ENCODE results near the gene YWHAQ.
"Not testable (repeated sequence)": the region's sequence is repeated elsewhere in the genome, so short reads cannot be mapped to it uniquely, and the experiment has no call there.

Gene YWHAQ

GRCh38 chr2:9631878-9632700 is 1.3 kb upstream of the YWHAQ start:
- DNase-seq, result no peak

- no peak for DNase-seq
Measured at GRCh38 chr2:9631553-9631819, 689 bp upstream of the YWHAQ start.

DNA sequence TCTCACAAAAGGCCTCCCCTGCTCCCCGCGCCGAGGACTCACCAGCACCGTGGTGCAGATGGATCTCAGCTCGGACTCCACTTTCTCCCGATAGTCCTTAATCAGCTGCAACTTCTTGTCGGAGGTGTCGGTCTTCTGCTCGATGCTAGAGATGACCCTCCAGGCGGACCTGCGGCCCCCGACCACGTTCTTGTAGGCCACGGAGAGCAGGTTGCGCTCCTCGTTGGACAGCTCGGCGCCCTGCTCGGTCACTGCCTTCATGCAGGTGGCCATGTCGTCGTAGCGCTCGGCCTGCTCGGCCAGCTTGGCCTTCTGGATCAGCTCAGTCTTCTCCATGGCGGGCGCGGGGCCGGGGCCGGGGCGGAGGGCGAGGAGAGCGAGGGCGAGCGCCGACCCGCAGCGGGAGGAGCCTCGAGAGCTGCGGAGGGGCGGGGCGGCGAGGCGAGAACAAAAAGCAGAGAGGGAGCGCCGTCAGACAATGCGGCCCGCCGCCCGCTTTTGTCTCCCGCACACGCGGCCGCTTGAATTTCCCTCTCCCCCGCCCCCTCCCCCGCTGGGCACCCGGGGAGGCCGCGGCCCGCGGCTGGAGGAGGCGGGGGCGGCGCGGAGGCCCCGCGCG is 571 bp downstream of the YWHAQ start:
- peak; percentile 50 to 62 (median 58) for DNase-seq

DNA sequence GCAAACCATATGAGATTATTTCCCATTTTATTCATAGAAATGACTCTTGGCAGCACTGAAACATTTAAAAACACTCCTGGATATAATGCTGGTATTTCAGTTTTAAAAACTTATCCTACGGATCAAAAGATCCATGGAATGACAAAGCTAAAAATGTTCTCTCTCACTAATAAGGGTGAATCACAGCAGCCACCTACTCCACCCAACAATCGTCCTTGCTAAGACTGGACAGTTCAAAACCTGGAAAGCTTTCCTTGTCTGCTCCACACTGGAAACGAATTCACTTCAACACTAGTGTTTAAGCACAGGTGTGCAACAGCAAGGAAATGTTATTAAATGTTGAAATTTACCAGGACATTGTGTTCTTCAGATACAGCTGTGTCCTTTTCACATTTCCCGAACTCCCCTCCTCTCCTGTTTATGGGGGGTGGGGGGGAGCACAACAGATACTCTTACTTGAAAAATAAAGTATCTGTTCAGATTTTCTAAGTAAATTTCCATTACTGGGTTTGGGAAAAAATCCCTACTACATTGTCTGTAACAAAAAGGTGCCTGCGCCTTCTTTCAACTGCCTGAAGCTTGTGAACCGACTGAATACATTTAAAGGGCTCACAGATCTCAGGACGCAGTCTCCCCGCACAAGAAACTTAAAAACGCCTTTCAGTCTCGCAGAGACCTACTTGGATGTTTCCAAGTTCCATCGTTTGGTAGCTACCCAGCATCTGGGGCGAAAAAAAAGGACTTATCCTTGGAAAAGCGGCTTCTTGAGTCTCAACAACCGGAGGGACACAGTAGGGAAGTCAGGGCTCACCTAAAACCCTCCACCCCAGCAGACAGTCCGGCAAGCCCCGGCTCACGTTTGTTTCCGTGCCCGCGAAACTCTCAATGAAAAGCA is 1.3 kb downstream of the YWHAQ start:
- no peak for DNase-seq

DNA sequence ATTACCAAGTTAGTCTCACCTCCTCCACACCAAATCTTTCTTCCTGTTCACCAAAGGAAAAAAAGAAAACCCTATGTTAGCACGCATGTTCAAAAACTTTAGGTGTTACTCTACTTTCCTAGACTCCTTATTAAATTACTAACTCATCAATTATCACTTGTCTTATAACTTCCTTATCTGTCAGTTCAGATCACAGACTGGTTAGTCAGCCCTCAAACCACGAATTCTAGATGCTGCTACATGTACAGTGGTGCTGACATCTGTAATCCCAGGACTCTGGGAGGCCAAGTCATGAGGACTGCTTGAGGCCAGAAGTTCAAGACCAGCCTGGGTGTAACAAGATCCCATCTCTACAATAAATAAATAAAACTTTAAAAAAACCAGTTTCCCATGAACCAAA is 3.5 kb downstream of the YWHAQ start:
- DNase-seq, result no peak

GRCh38 chr2:9623151-9623550 is 7.6 kb downstream of the YWHAQ start:
- no peak for DNase-seq

GRCh38 chr2:9621655-9622054 is 9.1 kb downstream of the YWHAQ start:
- DNase-seq, result not testable (repeated sequence)

- no peak for DNase-seq
Measured at GRCh38 chr2:9618410-9618809, 12.4 kb downstream of the YWHAQ start.

GRCh38 chr2:9617749-9618148 is 13.0 kb downstream of the YWHAQ start:
- DNase-seq, result no peak

GRCh38 chr2:9617296-9617695 is 13.5 kb downstream of the YWHAQ start:
- no peak for DNase-seq

DNA sequence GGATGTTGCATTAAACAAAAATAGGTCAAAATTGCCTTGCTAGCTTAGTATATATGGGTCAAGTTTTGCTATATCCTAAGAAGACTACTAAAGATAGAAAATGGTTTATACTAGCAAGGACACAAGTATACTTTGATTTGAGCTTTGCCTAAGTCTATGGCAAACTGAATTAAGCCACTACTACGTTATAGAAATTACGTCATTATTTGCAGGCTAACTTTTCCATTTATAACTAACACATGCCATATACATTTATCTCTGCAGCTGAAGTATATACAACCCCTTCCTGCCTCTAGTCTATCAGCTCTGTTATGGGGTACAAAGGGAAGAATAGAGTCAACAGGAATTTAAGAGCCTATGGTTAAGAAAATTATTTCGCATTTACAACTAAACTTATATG is 16.2 kb downstream of the YWHAQ start:
- DNase-seq, result no peak

DNA sequence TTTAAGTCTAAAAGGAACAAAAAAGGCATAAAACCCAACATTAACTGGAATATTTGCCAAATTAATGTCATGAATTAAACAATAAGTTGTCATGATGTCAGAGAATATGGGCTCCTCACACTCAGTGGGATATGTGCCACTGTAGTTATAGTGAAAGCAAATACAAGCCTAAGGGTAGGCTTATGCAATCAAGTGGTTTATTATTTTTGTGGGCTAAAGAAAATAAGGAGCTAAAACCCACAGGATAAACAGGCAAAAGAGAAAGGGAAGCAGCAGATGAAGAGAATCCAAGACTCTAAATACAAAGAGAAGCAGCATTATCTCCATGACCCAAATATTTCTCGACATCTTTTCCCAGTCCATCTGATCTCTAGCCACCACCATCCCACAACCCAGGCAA is 17.5 kb downstream of the YWHAQ start:
- DNase-seq, result no peak

GRCh38 chr2:9611549-9611912 is 19.3 kb downstream of the YWHAQ start:
- DNase-seq, result not testable (repeated sequence)

DNA sequence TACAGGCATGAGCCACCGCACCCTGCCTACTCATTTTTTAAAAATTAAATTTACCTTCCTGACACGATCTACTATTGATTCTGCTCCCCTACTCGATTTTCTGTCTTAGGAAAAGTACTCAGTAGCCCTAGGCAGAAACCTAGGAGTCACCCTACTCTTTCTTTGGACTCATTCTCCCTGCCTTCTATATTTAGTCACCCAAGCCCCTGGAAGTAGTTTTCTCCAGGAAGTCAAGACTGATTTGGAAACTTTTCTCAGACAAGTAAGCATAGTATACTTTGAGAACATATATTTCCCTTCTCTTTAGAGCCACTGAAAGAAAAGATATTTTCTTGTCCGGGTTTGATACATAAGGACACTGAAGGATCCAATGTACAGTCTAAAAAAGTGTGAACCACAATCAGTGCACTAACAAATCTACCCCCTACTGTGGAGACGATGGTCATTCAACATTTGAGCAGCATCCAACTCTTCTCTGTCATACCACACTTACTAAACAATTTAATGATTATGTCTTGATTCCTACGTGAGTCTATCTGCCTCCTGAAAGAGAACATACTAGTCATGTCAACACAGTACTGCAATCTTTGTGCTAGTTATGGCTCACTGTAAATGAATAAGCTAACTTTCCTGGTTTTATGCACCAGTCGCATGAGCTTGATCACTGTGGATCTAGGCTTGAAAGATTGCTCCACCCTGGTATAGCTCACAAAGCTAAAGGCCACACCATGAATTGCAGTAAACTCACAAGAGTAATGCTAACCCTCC is 19.8 kb downstream of the YWHAQ start:
- DNase-seq, result no peak

DNA sequence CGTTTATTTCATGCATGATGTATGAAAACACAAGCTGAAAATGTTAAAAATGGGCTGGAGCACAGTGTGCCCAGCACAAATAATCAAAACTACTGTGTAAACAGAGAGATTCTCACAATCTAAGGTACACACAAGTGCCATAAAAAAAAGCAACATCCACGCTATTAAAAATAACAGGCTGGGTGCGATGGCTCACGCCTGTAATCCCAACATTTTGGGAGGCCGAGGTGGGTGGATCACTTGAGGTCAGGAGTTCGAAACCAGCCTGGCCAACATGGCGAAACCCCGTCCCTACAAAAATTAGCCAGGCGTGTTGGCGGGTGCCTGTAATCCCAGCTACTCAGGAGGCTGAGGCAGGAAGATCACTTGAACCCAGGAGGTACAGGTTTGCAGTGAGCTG is 22.3 kb downstream of the YWHAQ start:
- not testable (repeated sequence) for DNase-seq

DNA sequence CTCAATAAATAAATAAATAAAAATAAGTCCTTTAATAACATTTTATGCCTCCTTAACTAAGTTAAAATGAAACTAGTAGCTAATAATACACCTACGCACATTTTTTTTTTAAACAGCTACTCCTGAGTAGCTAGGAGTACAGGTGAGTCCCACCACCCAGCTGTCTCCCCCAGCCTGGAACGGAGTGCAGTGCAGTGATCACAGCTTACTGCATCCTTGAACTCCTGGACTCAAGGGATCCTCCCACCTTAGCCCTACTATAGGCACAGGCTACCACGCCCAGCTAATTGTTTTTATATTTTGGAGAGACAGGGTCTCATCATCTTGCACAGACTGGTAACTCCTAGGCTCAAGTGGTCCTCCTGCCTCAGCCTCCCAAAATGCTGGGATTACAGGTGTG is 28.4 kb downstream of the YWHAQ start:
- no peak for DNase-seq

- DNase-seq, result no peak
Measured at GRCh38 chr2:9601397-9601796, 29.4 kb downstream of the YWHAQ start.

- DNase-seq, result no peak
Measured at GRCh38 chr2:9599430-9599829, 31.4 kb downstream of the YWHAQ start.

DNA sequence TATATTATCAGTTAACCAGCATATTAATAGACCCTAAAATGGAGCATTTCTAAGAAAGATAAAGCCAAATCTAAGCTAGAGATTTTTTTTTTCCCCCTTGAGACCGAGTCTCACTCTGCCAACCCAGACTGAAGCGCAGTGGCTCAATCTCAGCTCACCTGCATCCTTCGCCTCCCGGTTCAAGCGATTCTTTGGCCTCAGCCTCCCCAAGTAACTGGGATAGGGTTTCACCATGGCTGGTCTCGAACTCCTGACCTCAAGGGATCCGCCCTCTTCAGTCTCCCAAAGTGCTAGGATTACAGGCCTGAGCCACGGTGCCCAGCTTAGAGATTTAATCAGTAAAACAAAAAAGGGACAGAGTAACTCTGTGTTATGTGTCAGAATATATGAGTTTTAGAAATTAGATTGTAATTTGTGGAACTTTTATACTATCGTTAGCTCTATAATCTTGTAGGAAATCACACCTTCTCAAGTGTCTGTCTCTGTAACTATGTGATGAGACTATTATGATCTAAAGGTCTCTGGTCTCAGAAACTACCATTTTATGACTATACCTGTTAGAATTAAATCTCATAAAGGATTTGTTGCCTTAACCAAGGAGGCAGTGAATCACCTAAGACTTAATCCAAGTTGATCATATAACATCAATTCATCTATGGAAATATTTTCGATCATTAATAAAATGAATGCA is 34.0 kb downstream of the YWHAQ start:
- peak in 1 of 4 experiments; percentile 5 for DNase-seq

DNA sequence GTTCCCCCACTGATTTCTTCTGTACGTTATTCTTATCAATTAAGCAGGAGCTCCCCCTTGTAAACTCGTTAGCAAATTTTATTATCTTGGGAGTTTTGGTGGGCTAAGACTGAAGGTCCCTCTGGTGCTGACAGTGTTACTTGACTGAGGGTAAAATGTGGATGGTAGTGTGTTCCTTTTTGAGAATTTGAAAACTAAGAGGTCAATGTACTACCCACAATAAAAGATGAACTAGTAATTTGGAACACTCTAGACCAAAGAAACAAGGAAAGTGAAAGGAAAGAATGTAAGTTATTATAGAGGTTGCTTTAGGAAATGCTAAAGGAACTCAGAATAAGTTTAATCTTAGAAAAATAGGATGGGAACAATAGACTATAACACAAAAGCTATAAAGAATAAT is 35.1 kb downstream of the YWHAQ start:
- DNase-seq, result no peak

DNA sequence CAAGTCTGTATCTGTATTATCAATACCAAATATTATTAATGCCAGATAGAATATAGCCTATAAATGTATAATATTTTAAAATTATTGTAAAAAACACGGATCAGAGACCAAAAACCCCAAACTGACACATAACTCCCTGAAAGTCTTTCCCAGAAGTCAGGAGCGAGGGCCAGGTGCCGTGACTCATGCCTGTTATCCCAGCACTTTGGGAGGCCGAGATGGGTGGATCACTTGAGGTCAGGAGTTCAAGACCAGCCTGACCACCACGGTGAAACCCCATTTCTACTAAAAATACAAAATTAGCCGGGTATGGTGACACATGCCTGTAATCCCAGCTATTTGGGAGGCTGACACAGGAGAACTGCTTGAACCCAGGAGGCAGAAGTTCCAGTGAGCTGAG is 35.5 kb downstream of the YWHAQ start:
- DNase-seq, result not testable (repeated sequence)

DNA sequence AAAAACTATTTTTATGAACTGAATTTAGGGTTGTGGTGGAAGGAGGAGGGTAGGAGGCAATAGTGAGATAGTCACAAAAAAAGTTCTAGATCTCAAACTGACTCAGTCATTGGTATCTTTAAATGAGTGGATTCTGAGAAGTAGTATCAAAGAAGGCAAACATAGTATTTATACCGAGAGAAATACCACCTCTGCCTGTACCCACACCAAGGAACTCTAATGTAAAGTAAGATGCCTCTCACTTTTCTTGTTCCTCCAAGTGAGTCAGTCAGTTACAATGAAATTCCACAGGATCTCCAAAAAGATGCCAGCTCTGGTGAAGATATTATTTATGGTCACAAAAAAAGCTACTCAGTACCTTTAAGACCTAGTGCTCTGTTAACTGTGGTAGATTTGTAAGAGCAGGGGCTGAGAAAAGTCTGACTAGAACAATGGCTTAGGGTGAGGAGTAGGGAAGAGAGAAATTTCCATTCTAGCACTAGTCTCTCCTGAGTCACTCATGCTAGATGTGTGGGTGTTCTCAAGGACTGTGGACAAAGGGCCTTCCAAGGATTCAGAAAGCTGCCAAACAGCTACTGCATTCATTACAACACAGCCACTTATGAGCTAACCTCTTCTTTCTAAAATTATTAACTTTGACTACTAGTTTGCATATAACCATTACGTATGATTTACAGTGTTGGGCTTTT is 36.3 kb downstream of the YWHAQ start:
- DNase-seq, result no peak
